ENCODE results near the gene TIMM50.
"Not testable (repeated sequence)": the region's sequence is repeated elsewhere in the genome, so short reads cannot be mapped to it uniquely, and the experiment has no call there.

Gene TIMM50

GRCh38 chr19:39480337-39481228 is at the start of gene TIMM50:
Gene TIMM50, plus strand, starts transcription at chr19:39480838. Its CDS starts 16 bp downstream, at chr19:39480854.
- peak; percentile 96 for DNase-seq (ENCODE audit: low spot score)

GRCh38 chr19:39432677-39433025 is 48.0 kb upstream of the TIMM50 start:
- DNase-seq (ENCODE audit: low spot score), result no peak

- no peak for DNase-seq (ENCODE audit: low spot score)
These were observed 47.1 kb upstream of the TIMM50 start for GRCh38 chr19:39433480-39434079.

- no peak for DNase-seq (ENCODE audit: low spot score)
These were observed 46.2 kb upstream of the TIMM50 start for GRCh38 chr19:39434123-39435076.

GRCh38 chr19:39435499-39436349 is 44.9 kb upstream of the TIMM50 start, which contains the start of gene RPS16:
Gene RPS16, minus strand, starts transcription at chr19:39435949. Its CDS starts 54 bp downstream, at chr19:39435895.
- peak; percentile 98 for DNase-seq (ENCODE audit: low spot score)

- DNase-seq (ENCODE audit: low spot score), result no peak
These were observed 44.3 kb upstream of the TIMM50 start for GRCh38 chr19:39436350-39436716.

GRCh38 chr19:39438270-39438934 is 42.2 kb upstream of the TIMM50 start:
- no peak for DNase-seq (ENCODE audit: low spot score)

GRCh38 chr19:39444598-39445195 is 35.9 kb upstream of the TIMM50 start:
- no peak for DNase-seq (ENCODE audit: low spot score)

GRCh38 chr19:39445196-39446111 is 35.2 kb upstream of the TIMM50 start, which contains the start of gene SUPT5H:
Gene SUPT5H, plus strand, starts transcription at chr19:39445582. Its CDS starts 309 bp downstream, at chr19:39445891.
- peak; percentile 98 for DNase-seq (ENCODE audit: low spot score)

- no peak for DNase-seq (ENCODE audit: low spot score)
These were observed 34.1 kb upstream of the TIMM50 start for GRCh38 chr19:39446365-39447084.

GRCh38 chr19:39448271-39448670 is 32.4 kb upstream of the TIMM50 start:
- DNase-seq (ENCODE audit: low spot score), result no peak

GRCh38 chr19:39449116-39449797 is 31.4 kb upstream of the TIMM50 start:
- DNase-seq (ENCODE audit: low spot score), result no peak

GRCh38 chr19:39451257-39451656 is 29.4 kb upstream of the TIMM50 start:
- not testable (repeated sequence) for DNase-seq (ENCODE audit: low spot score)

GRCh38 chr19:39463403-39463802 is 17.2 kb upstream of the TIMM50 start:
- DNase-seq (ENCODE audit: low spot score), result no peak

GRCh38 chr19:39465956-39466747 is 14.5 kb upstream of the TIMM50 start:
- DNase-seq (ENCODE audit: low spot score), result no peak

- DNase-seq (ENCODE audit: low spot score), result no peak
These were observed 12.7 kb upstream of the TIMM50 start for GRCh38 chr19:39467941-39468340.

- DNase-seq (ENCODE audit: low spot score), result no peak
These were observed 11.6 kb upstream of the TIMM50 start for GRCh38 chr19:39469036-39469435.
